ENCODE results near the gene CPED1.

GRCh38 chr7:121119047-121119446 is 130.5 kb downstream of the CPED1 start:
- TF ChIP-seq ZNF639 (tag by site-specific recombination; IDR thresholded peaks at IDR 0.05) (no peak), ZNF426 (tag by site-specific recombination; IDR thresholded peaks at IDR 0.05) (no peak), ZNF133 (tag by site-specific recombination; IDR thresholded peaks at IDR 0.05) (no peak), CTCF (tag by site-specific recombination; IDR thresholded peaks at IDR 0.05) (no peak), ZNF132 (tag by site-specific recombination; IDR thresholded peaks at IDR 0.05; ENCODE audit: borderline replicate concordance) (no peak), PRDM6 (tag by site-specific recombination; IDR thresholded peaks at IDR 0.05) (no peak), KLF10 (tag by site-specific recombination; IDR thresholded peaks at IDR 0.05) (no peak), KLF1 (tag by site-specific recombination; IDR thresholded peaks at IDR 0.05) (no peak)
